Measurements from ENCODE around the gene ATXN7L2.

GRCh38 chr1:109498161-109498801, 14.6 kb downstream of the ATXN7L2 start:
- TF ChIP-seq CTCF (IDR thresholded peaks at IDR 0.05; ENCODE audit: low read length) = no peak
- no peak for TF ChIP-seq EZH2phosphoT487 (IDR thresholded peaks at IDR 0.05; ENCODE audit: low read length)
- no peak for TF ChIP-seq EZH2 (optimal IDR thresholded peaks at IDR 0.05; ENCODE audit: low read depth, low read length)

All from MM.1S (cell line).